GM12878 (cell line): ENCODE measurements around the gene GNLY. TPM values are rescaled to one million over a fixed set of nuclear protein-coding genes. Genes with fewer than 3 reads are reported as not detected.
"Not testable (repeated sequence)": the region's sequence is repeated elsewhere in the genome, so short reads cannot be mapped to it uniquely, and the experiment has no call there.

Experiments used
- ATAC-seq: fragments of 200-7000 bp; cut with Tn5 transposase; 3 replicates; pipeline ENCODE4 v1.9.1; 2020; ENCODE audit warnings: mild to moderate bottlenecking, moderate library complexity
- BruUV-seq: library from RNA; stranded (reverse); fragments of 400-500 nt; replicated peaks from 2 replicates; lab custom pipeline; 2021; lab: Mats Ljungman, UMichigan
- CTCF ChIA-PET: fragments of 300-600 bp; sonication (Branson Sonifier 250); formaldehyde crosslinking; extraction: SDS; loops from one replicate; lab custom pipeline; 2021; ENCODE audit warnings: inconsistent platforms; lab: Yijun Ruan, JAX
- POLR2A ChIA-PET: fragments of 350-600 bp; formaldehyde crosslinking; extraction: SDS; loops from one replicate; lab custom pipeline; 2021; ENCODE audit warnings: inconsistent platforms; lab: Charles Lee
- RAD21 ChIA-PET: fragments of 300-600 bp; sonication (Branson Sonifier 250); formaldehyde crosslinking; loops from one replicate; lab custom pipeline; 2023; ENCODE audit warnings: antibody characterized with exemption; ENCODE audit not compliant: unreplicated experiment; lab: Charles Lee
- SMC1A ChIA-PET: fragments of 300-600 bp; sonication (Branson Sonifier 250); formaldehyde crosslinking; loops from one replicate; lab custom pipeline; 2023; ENCODE audit not compliant: unreplicated experiment, uncharacterized antibody; lab: Charles Lee
- DNase-seq: peaks from one replicate; pipeline ENCODE4 v3.0.0-alpha.2; 2011; ENCODE audit warnings: low read depth, low spot score
- FAIRE-seq: peaks from 3 replicates; lab custom pipeline; 2011; peaks lifted over from hg19 to GRCh38; lab: Jason Lieb, UNC
- H2AFZ ChIP-seq: 2 replicates; pipeline ENCODE4 v1.6.0; 2011; ENCODE audit warnings: low read depth, low read length, control low read depth; ENCODE audit not compliant: control insufficient read depth
- H3K27ac ChIP-seq: 2 replicates; pipeline ENCODE4 v1.5.1; 2011; ENCODE audit warnings: control low read depth; ENCODE audit not compliant: control insufficient read depth, insufficient read depth
- H3K27me3 ChIP-seq, 2 experiments: replicated peaks in 1 of 2; 2 replicates each; pipeline versions ENCODE4 v1.6.0 to v1.6.1; 2011; ENCODE audit warnings: low read length in 1 of 2; ENCODE audit not compliant: control insufficient read depth in 2 of 2, insufficient read depth in 2 of 2
- H3K36me3 ChIP-seq, 2 experiments: 2 replicates each; pipeline ENCODE4 v1.5.1; 2011; ENCODE audit warnings: low read length in 1 of 2; ENCODE audit not compliant: control insufficient read depth in 2 of 2, insufficient read depth in 2 of 2
- H3K4me1 ChIP-seq: 2 replicates; pipeline ENCODE4 v1.6.1; 2011; ENCODE audit warnings: mild to moderate bottlenecking, low read length, moderate library complexity, mixed read lengths; ENCODE audit not compliant: control insufficient read depth, insufficient read depth
- H3K4me2 ChIP-seq: 2 replicates; pipeline ENCODE4 v1.6.0; 2011; ENCODE audit warnings: control low read depth; ENCODE audit not compliant: control insufficient read depth, insufficient read depth
- H3K4me3 ChIP-seq: fragments of 200-600 bp; sonication (generic); 2 replicates; pipeline ENCODE4 v1.5.1; 2016
- H3K79me2 ChIP-seq: 2 replicates; pipeline ENCODE4 v1.6.0; 2011; ENCODE audit warnings: low read length; ENCODE audit not compliant: control insufficient read depth, insufficient read depth
- H3K9ac ChIP-seq: 2 replicates; pipeline ENCODE4 v1.8.0; 2011; ENCODE audit warnings: low read length, control low read depth, mixed read lengths; ENCODE audit not compliant: control insufficient read depth, insufficient read depth
- H3K9me3 ChIP-seq: replicated peaks from 3 replicates; pipeline ENCODE4 v1.5.1; 2011; ENCODE audit warnings: mild to moderate bottlenecking, low read length; ENCODE audit not compliant: control insufficient read depth, insufficient read depth
- H4K20me1 ChIP-seq: 2 replicates; pipeline ENCODE4 v1.6.0; 2011; ENCODE audit not compliant: control insufficient read depth, insufficient read depth
- ASH2L ChIP-seq: fragments of 300-600, 200-600 bp; sonication (generic); IDR thresholded peaks from 2 replicates; pipeline ENCODE4 v1.6.1; 2017; ENCODE audit warnings: low read depth, mild to moderate bottlenecking, borderline replicate concordance
- CBFB ChIP-seq: IDR thresholded peaks from 2 replicates; pipeline ENCODE4 v1.6.1; 2016; ENCODE audit warnings: antibody characterized with exemption, low read depth
- CTCF ChIP-seq, 3 experiments: IDR thresholded peaks in 2 of 3; conservative IDR thresholded peaks in 1 of 3; 2 replicates each; pipeline ENCODE4 v1.5.1; 2011; ENCODE audit warnings: low read depth in 3 of 3, low read length in 3 of 3, mild to moderate bottlenecking in 3 of 3, control low read depth in 2 of 3, moderate library complexity in 2 of 3, inconsistent platforms in 1 of 3, mixed read lengths in 1 of 3; ENCODE audit not compliant: control insufficient read depth in 2 of 3, insufficient read depth in 1 of 3; ENCODE audit errors: extremely low read depth in 1 of 3
- HDAC2 ChIP-seq: fragments of 200-600 bp; sonication (generic); IDR thresholded peaks from 2 replicates; pipeline ENCODE4 v1.6.1; 2017
- IKZF1 ChIP-seq: fragments of 450-650 bp; conservative IDR thresholded peaks from 2 replicates; pipeline ENCODE4 v1.6.1; 2017; ENCODE audit warnings: antibody characterized with exemption, mild to moderate bottlenecking
- KDM1A ChIP-seq: fragments of 200-600 bp; sonication (generic); IDR thresholded peaks from 2 replicates; pipeline ENCODE4 v1.6.1; 2016; ENCODE audit warnings: borderline replicate concordance
- SKIL ChIP-seq: fragments of 450-650 bp; IDR thresholded peaks from 2 replicates; pipeline ENCODE4 v1.6.1; 2017; ENCODE audit warnings: mild to moderate bottlenecking, low read depth, inconsistent platforms; ENCODE audit not compliant: poor library complexity, severe bottlenecking
- SUZ12 ChIP-seq: fragments of 200-600 bp; sonication (generic); IDR thresholded peaks from one replicate; pipeline ENCODE4 v1.6.1; 2018; ENCODE audit warnings: antibody characterized with exemption, mild to moderate bottlenecking; ENCODE audit not compliant: unreplicated experiment
- TCF7 ChIP-seq: IDR thresholded peaks from 2 replicates; pipeline ENCODE4 v1.6.1; 2014; ENCODE audit warnings: antibody characterized with exemption, borderline replicate concordance
- ZBTB33 ChIP-seq: fragments of 450-650 bp; IDR thresholded peaks from 2 replicates; pipeline ENCODE4 v1.6.1; 2017; ENCODE audit warnings: mild to moderate bottlenecking
- WGBS: methylation state at CpG from one replicate; pipeline ENCODE4 v1.1.6; 2016; ENCODE audit warnings: low lambda C conversion rate; ENCODE audit not compliant: insufficient replicate concordance, insufficient coverage; ENCODE audit errors: missing lambda C conversion rate; 5-methylcytosine and 5-hydroxymethylcytosine counted together
- in situ Hi-C: fragments of 300-500 bp; cut with MboI; formaldehyde crosslinking; loops from 9 replicates; pipeline ENCODE4 v1.14.3; 2018; ENCODE audit warnings: mixed read lengths
- intact Hi-C: fragments of 100-400 bp; cut with micrococcal nuclease; formaldehyde crosslinking; loops from one replicate; pipeline ENCODE4 v1.14.2; 2022; ENCODE audit not compliant: unreplicated experiment
- polyA plus RNA-seq, 11 experiments: library from polyadenylated mRNA; depleted of rRNA in 4 of 11; unstranded in 6 of 11; stranded (reverse) in 5 of 11; fragments of >200 nt; fragmentation: Nextera tagmentation in 4 of 11; fragmentation: Illumina TruSeq in 1 of 11; extraction: Ambion mirVana in 4 of 11; extraction: Trizol in 1 of 11; gene quantifications; 1 replicate in 1 of 11; 2 replicates in 10 of 11; pipeline versions ENCODE4 v1.2.1 to v1.2.3, GENCODE V29; 2011 to 2016; ENCODE audit warnings: inconsistent platforms in 2 of 11, missing spikeins in 2 of 11, low read depth in 1 of 11
- total RNA-seq, 4 experiments: library from RNA; depleted of rRNA in 3 of 4; stranded (reverse); fragments of >200 nt in 3 of 4; fragmentation: Illumina TruSeq in 1 of 4; extraction: Trizol in 1 of 4; gene quantifications; 2 replicates each; pipeline versions ENCODE4 v1.2.1 to v1.2.3, GENCODE V29; 2013 to 2021

The GNLY gene
- total and polyA plus RNA-seq, 10 of the 15 experiments (the other 5 are each of a cell fraction or from before 2014, with no cell fraction given), result 0.18 to 0.42 TPM; not detected in 8

- Histone ChIP-seq H4K20me1 (no peaks in the 10 kb centered on the region), H3K79me2 (no peaks in the 10 kb centered on the region), H3K27me3 (no peaks in the 10 kb centered on the region; a peak in 1 of 4 replicates), H3K4me3 (no peak overlapping the region)
- no TSS peak for BruUV-seq
- TF ChIP-seq KDM1A (no peak), SUZ12 (no peak), SKIL (no peak), CTCF (IDR thresholded peaks at IDR 0.05 in 2 of 3, conservative IDR thresholded peaks at IDR 0.05 in 1 of 3; ENCODE audit: control insufficient read depth in 2 of 3, extremely low read depth in 1 of 3, insufficient read depth in 1 of 3, low read depth in 3 of 3, low read length in 3 of 3) (no peak), HDAC2 (no peak), ASH2L (no peak), IKZF1 (no peak), TCF7 (no peak), ZBTB33 (no peak), CBFB (no peak)
- TF ChIP-seq, all 136 proteins: peak for 0
- in situ Hi-C loops, result no loop called here
- Histone ChIP-seq H3K27ac (no peak overlapping the region), H3K36me3 (no peaks in the 10 kb centered on the region), H3K9me3 (no peaks in the 10 kb centered on the region), H3K9ac (no peak overlapping the region), H2AFZ (no peak overlapping the region), H3K4me1 (no peaks in the 10 kb centered on the region), H3K4me2 (no peak overlapping the region)
- FAIRE-seq (no peak), ATAC-seq (no peak), DNase-seq (no peak)
- ChIA-PET RAD21 (interaction anchor here (1.5 kb wide), 1 partner anchor 77 kb away, joined by 4 read pairs; no protein-coding TSS in a partner anchor), SMC1A (interaction anchor here (1.0 to 1.7 kb wide), 4 partner anchors 9 to 100 kb away, joined by 3 to 4 read pairs (median 4); no protein-coding TSS in a partner anchor), POLR2A (interaction anchor here (0.6 kb wide), 1 partner anchor 54 kb away, joined by 4 read pairs; no protein-coding TSS in a partner anchor), CTCF (interaction anchor here (1.2 to 3.7 kb wide), 3 partner anchors 15 to 77 kb away, joined by 4 to 22 read pairs (median 6); no protein-coding TSS in a partner anchor)
- 57% methylated on average over 5 of the region's 5 CpGs for whole genome bisulfite sequencing
- intact Hi-C loops, result no loop called here
Observed at GRCh38 chr2:85713836-85714235, 19.7 kb downstream of the GNLY start.

GRCh38 chr2:85714421-85714820, 20.3 kb downstream of the GNLY start:
- H3K27ac ChIP-seq, in situ Hi-C loops, H2AFZ ChIP-seq, H3K9me3 ChIP-seq, H4K20me1 ChIP-seq, intact Hi-C loops, H3K9ac ChIP-seq, H3K36me3 ChIP-seq, BruUV-seq, H3K79me2 ChIP-seq, FAIRE-seq, H3K4me1 ChIP-seq, H3K4me2 ChIP-seq, H3K27me3 ChIP-seq, ATAC-seq, DNase-seq, H3K4me3 ChIP-seq: not testable (repeated sequence)
- ChIA-PET POLR2A (interaction anchor here (0.6 kb wide), 1 partner anchor 138 kb away, joined by 3 read pairs; no protein-coding TSS in a partner anchor), CTCF (interaction anchor here (1.6 to 3.7 kb wide), 2 partner anchors 14 to 77 kb away, joined by 6 to 22 read pairs; no protein-coding TSS in a partner anchor), RAD21 (interaction anchor here (1.7 kb wide), 1 partner anchor 77 kb away, joined by 6 read pairs; no protein-coding TSS in a partner anchor), SMC1A (interaction anchor here (1.2 to 1.7 kb wide), 3 partner anchors 11 to 99 kb away, joined by 3 to 4 read pairs (median 4); no protein-coding TSS in a partner anchor)
- 29% methylated on average over 7 of the region's 7 CpGs for WGBS
